GM19239 (cell line): Measurements from ENCODE around the gene OSGEPL1.
"Not testable (repeated sequence)": the region's sequence is repeated elsewhere in the genome, so short reads cannot be mapped to it uniquely, and the experiment has no call there.

ENCODE experiments used
- DNase-seq: peaks from one replicate; pipeline ENCODE4 v3.0.0; 2011; ENCODE audit warnings: low spot score; ENCODE audit not compliant: insufficient read length
- FAIRE-seq: peaks from 2 replicates; lab custom pipeline; 2011; peaks lifted over from hg19 to GRCh38; lab: Jason Lieb, UNC

OSGEPL1 gene, protein sequence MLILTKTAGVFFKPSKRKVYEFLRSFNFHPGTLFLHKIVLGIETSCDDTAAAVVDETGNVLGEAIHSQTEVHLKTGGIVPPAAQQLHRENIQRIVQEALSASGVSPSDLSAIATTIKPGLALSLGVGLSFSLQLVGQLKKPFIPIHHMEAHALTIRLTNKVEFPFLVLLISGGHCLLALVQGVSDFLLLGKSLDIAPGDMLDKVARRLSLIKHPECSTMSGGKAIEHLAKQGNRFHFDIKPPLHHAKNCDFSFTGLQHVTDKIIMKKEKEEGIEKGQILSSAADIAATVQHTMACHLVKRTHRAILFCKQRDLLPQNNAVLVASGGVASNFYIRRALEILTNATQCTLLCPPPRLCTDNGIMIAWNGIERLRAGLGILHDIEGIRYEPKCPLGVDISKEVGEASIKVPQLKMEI

GRCh38 chr2:189762551-189763298 is at the start of gene OSGEPL1:
TSS of gene OSGEPL1 (minus strand) at chr2:189762792. CDS start at chr2:189761640, 1,152 bp downstream.
- DNase-seq (peak; percentile 66), FAIRE-seq (peak; percentile 99)

DNA sequence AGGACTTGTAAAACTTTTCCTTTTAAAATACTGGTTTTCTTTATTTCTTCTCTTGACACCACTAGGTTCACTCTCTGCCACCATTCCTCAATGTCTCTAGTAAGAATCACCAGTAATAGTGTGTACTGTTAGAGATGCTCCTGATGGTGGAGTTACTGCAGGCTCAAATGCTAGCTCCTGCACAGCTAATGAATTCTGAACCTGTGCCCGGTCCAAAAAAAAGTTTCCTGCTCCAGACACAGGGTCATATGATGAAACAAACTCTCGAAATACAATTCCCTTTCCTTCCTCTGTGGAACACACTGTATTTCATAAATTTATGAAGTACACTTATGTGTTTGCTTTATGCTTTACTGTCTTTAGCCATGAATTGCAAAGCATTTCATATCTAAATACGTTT is 40.8 kb upstream of the OSGEPL1 start:
- DNase-seq (no peak), FAIRE-seq (no peak)

GRCh38 chr2:189802396-189802912 is 39.9 kb upstream of the OSGEPL1 start:
- no peak for FAIRE-seq
- DNase-seq: no peak

DNA sequence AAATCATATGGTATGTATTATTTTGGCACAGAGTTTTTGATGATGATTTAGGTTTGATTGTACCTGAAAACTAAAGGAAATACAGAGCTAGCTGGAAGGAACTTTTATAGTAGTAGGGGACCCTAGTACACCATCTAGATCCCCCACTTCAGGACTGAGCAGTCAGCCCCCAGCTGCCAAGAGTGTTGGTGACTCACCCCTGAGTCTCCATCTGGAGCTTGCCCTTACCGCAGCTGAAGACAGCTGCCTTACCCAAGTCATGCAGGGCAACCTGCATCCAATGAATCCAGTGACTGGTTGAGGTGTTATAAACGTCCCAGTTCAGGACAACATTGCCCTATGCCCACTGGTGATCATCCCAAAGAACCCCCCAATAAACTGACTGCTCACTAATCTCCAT is 36.9 kb upstream of the OSGEPL1 start:
- DNase-seq: no peak
- FAIRE-seq: no peak

GRCh38 chr2:189799030-189799331 is 36.4 kb upstream of the OSGEPL1 start:
- DNase-seq: no peak
- no peak for FAIRE-seq

DNA sequence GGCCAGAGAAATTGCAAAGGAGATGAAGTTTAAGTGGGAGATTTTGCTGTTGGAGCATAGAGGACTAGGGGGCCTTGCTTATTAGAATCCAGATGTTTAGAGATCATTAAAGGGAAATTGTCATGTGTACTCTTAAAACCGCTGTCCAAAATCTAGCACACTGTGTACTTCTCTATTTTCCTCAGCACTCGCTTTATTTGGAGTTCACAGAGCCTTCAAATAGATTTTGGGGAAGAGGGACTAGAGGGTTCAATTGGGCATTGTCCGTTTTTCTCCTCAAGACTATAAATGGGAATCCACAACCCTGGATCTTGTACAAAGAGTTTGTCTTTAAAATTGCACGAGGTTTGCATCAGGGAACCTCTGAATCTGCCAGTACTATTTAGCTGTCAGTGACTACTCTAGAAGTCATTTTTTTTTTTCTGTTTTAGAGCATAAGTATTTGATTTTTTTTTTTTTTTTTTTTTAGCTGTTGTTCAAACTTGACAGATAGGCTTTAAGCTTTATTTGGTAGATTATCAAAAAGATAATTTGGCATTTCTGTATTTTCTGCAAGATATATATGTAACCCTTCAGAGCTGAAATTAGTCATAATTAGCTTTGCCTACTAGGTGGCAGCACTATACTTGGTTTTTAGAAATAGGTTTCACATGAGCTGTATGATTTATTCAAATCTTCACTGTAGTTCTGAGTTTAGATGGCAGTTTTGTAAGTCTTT is 35.9 kb upstream of the OSGEPL1 start:
- FAIRE-seq: peak; percentile 79

GRCh38 chr2:189797902-189798301 is 35.3 kb upstream of the OSGEPL1 start:
- no peak for FAIRE-seq
- DNase-seq: no peak

More for the DNA sequence above, 35.9 kb upstream of the OSGEPL1 start:
- no peak for DNase-seq

- no peak for FAIRE-seq
- DNase-seq: no peak
These were observed 31.7 kb upstream of the OSGEPL1 start for GRCh38 chr2:189794310-189794709.

DNA sequence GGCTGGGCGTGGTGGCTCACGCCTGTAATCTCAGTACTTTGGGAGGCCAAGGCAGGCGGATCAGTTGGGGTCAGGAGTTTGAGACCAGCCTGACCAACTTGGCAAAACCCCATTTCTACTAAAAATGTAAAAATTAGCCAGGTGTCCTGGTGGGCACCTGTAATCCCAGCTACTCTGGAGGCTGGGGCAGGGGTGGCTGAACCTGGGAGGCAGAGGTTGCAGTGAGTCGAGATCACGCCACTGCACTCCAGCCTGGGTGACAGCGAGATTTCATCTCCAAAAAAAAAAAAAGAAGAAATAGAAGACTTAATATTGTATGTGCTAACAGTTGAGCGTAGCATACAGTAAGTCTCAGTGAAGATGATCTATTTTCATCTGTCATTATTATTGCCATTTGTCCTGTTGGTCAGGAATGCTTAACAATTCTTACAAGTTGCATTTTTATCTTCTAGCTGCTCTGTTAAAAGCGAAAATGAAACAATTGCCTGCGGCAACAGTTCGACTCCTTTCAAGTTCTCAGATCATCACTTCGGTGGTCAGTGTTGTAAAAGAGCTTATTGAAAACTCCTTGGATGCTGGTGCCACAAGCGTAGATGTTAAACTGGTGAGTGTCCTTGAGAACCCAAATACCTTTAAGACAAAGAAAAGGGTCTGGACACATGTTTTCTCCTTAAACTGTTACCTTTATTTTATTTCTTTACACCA is 28.9 kb upstream of the OSGEPL1 start:
- DNase-seq (no peak), FAIRE-seq (peak; percentile 8)

GRCh38 chr2:189783927-189784867 is 21.6 kb upstream of the OSGEPL1 start, which contains the start of the genes ORMDL1 and PMS1:
TSS of gene ORMDL1 (minus strand) at chr2:189784339. CDS start at chr2:189782595, 1,744 bp downstream.
TSS of gene PMS1 (plus strand) at chr2:189784450. CDS start at chr2:189791810, 7,360 bp downstream.
- FAIRE-seq (peak; percentile 96), DNase-seq (peak; percentile 78)

DNA sequence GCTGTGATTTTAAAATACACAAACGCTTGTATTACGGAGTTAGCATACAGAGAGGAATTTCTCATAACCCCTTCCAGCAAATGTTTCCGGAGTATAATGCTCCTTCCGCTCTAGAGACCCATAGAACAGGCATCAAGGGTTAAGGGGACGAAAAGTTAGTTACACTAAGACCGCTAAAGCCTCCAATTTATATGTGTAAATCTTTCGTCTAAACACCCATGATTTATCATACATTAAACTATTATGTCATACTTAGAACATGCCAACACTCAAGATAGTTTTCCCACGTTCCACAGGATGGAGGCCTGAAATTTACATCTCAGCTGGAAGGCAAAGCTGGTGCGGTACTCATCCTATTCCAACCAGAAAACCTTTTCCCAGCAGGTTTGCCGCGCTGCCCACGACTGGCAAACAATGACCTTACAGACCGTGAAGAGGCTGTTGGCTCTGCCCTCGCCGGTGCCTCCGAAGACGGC is 20.9 kb upstream of the OSGEPL1 start:
- no peak for DNase-seq

GRCh38 chr2:189782221-189782671 is 19.7 kb upstream of the OSGEPL1 start:
- FAIRE-seq (no peak), DNase-seq (no peak)

More for the DNA sequence above, 20.9 kb upstream of the OSGEPL1 start:
- peak; percentile 86 for FAIRE-seq

DNA sequence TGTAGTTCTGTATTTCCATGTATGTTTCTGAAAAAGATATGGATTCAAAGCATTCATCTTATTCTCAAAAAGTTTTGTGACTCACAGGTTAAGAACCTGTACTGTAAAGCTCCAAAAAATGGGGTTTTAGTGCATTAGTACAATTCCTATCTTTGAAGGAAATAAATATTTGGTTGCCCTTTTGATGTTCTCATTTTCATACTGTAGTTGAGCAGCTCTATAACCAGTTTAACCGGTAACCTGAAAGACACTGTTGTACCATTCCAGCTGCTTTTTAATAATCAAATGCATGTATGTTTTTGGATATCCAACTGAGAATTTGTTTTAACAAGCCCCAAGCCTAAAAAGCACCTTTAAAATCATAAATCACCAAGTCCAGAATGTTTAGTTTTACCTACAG is 9.6 kb upstream of the OSGEPL1 start:
- no peak for DNase-seq
- FAIRE-seq: no peak

- no peak for FAIRE-seq
- no peak for DNase-seq
These were observed 8.2 kb upstream of the OSGEPL1 start for GRCh38 chr2:189770590-189771322.

- DNase-seq: no peak
- peak; percentile 44 for FAIRE-seq
These were observed 1.5 kb upstream of the OSGEPL1 start for GRCh38 chr2:189763908-189764661.

- FAIRE-seq: no peak
- no peak for DNase-seq
These were observed 402 bp downstream of the OSGEPL1 start for GRCh38 chr2:189762229-189762550.

DNA sequence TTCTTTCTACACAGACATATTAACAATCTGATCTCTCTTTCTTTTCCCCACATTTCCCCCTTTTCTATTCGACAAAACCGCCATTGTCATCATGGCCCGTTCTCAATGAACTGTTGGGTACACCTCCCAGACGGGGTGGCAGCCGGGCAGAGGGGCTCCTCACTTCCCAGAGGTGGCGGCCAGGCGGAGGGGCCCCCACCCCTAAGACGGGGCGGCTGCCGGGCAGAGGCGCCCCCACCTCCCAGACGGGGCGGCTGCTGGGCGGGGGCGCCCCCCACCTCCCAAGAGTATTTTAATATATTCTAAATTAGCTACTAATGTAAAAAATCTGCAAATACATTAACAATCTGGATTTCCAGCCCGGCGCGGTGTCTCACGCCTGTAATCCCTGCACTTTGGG is 2.4 kb downstream of the OSGEPL1 start:
- FAIRE-seq, DNase-seq: not testable (repeated sequence)
